Measurements from ENCODE around the gene PXT1.
"Not testable (repeated sequence)": the region's sequence is repeated elsewhere in the genome, so short reads cannot be mapped to it uniquely, and the experiment has no call there.

The PXT1 gene

DNA sequence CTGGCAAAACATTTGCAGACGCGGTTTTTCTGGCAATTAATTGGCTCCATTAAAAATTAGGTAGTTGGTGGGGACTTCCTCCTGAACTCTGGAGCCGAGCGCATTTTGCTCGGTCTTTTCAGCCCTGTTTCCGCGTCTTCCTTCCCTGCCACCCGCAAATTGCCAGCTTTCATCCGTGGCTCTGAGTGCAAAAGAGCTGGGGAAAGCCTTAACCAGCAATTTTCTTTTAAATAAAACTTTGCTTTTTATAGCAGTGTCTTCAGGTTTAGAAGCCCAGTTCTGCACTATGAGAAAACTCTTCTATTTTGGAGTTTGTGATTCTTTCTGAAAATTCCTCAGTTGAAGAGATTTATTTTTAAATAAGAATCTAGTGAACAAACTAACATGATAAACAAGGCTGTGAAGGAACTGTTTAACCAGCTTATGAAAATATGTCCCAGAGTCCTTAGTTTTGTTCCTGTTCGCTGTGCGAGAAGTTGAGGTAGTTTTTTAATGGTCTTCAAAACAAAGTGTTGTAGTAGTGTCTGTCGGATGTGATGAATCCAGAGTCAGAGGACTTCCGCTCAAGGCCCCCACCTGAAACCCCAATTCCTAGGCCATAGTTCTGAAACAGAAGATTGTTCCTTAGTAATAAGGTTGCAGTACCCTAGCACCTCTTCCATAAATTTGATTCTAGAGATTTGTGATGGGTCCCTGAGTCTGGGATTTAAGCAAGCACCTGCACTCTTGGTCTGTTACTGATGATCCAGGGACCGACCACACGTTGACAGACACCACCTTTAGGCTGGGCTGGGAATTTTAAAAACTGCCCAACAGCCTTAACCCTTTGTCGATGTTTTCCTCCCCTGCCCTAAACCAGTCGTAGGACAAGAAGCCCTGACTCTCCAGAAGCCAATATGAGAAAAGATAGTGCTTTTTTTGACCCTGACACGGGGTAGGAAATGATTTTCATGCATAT lies 1.1 kb upstream of the PXT1 start:
- no peak for DNase-seq

GRCh38 chr6:36442103-36442670 lies 467 bp downstream of the PXT1 start:
- no peak for DNase-seq

DNA sequence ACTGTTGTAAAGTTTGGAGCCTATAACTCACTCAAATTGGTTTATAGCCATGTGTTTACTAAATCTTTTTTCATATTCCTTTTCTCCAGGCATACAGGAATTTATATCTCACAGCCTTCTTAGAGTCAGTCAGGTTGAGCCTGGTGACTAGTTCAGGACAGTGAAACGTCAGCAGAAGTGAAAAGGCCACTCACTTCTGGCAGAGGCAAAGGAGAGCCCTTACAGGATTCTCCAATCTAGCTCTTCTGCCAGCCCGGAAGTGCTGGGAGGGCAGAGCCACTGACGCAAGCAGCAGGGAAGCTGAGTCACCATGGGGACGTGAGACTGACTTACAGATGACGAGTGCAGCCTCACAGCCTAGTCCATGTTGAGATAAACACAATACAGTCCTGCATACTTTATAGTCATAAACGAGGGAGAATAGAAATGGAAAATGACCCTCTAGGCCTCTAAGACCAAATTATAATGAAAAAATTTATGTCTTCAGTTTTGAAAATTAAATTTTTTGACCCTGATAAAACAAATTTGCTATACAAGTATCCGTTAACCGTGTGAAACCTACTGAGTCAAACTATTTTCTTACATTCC lies 1.3 kb downstream of the PXT1 start:
- DNase-seq = peak; percentile 90

DNA sequence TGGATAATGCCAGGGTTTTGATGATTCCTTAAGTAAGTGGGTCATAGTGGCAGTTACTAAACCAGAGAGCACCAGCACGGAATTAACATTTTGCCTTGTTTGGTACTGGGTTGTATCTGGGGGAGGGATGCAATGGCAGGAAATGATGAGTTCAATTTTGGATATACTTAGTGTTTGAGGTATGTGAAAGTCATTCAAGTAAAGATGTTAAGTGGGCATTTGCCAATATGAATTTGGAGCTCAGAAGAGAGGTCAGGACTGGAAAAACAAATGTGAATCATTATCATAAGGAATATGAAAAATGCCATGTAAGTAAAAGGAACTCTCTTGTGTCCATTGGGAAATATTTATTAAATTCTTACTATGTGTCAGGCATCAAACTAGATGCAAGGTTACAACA lies 6.2 kb downstream of the PXT1 start:
- DNase-seq = no peak

GRCh38 chr6:36432151-36432671 lies 10.4 kb downstream of the PXT1 start:
- no peak for DNase-seq

- no peak for DNase-seq
Observed at GRCh38 chr6:36431197-36431596, 11.5 kb downstream of the PXT1 start.

GRCh38 chr6:36430351-36430750 lies 12.3 kb downstream of the PXT1 start:
- no peak for DNase-seq

DNA sequence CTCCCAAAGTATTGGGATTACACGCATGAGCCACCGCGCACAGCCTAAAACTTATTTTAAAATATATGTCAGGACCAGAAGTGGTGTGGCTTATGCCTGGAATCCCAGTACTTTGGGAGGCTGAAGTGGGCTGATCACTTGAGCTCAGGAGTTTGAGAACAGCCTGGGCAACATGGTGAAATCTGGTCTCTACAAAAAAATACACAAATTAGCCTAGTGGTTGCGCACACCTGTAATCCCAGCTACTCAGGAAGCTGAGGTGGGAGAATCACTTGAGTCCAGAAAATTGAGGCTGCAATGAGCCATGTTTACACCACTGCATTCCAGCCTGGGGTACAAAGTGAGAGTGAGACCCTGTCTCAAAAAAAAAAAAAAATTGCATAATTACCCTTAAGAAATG lies 13.7 kb downstream of the PXT1 start:
- DNase-seq = no peak

DNA sequence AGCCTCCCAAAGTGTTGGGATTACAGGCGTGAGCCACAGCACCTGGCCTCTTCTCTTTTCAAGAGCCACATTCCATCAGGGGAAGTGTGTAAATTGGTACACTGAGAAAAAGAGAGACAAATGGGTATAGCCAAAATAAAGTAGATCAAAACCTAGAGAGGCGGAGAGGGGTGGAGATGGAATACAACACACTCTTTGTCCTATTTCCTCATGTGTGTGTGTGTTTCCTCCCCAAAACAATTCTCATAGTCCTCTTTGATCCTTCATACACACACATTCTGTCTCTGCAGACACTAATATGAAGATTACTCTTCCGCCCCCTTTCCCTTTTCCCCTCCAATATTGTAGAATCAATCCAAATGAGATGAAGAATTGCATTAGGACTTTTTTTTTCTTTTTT lies 16.0 kb downstream of the PXT1 start:
- DNase-seq = no peak

GRCh38 chr6:36423101-36423824 lies 19.4 kb downstream of the PXT1 start:
- DNase-seq = peak; percentile 97

DNA sequence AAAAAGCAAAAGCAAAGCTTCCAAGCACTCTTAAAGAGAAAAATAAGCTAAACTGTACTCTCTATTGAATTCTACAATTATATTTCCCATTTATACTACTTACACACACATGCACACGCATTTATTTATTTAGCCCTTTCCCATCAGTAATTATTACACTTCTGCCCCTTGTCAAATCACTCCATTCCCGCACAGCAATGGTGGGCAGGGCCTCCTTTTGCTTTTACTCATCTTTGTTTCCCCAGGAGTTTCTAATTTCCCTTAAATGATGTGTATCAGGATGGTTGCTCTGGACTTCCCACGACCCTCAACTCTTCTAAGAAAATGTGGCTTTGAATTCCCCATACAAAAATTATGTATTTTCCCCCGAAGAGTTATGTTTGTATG lies 19.9 kb downstream of the PXT1 start:
- no peak for DNase-seq

DNA sequence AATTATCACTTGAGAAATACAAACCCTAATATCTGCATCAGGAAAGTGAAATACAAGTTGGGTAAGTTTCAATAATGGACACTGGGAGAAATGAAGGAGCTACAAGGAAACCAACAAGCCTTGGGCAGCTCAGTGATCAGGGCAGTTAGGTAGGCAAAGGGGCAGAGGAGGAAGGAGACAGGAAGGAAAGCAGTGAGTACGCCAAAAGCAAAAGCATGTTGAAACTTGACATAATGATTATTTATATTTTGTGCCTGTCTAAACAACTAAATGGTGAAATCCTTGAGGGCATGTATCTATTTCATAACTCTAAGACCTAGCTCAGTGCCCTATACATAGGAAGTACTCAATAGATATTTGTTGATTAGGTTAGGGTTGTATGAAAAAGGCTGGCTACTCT lies 23.3 kb downstream of the PXT1 start:
- DNase-seq = no peak

DNA sequence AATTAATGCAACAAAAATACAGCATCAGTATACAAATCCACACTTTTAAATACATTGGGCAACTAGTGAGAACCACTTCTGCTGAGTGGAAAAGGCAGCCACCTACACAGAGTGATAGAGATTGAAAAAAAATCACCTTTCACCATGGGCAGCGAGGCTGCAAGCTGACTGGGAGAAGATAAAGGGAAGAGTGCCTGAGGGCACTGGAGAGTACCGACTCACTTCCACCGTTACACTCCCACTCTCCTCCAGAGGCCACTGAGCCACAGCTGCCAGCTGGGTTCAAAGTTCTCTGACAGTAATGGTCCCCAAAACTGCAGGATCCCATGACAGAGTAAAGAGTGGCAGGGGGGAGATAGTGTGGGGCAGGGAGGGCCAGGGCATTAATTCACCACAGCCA lies 24.1 kb downstream of the PXT1 start:
- DNase-seq = no peak

- DNase-seq = no peak
Observed at GRCh38 chr6:36414481-36414880, 28.2 kb downstream of the PXT1 start.

GRCh38 chr6:36413489-36414480 lies 28.9 kb downstream of the PXT1 start:
- DNase-seq = no peak

GRCh38 chr6:36409718-36410117 lies 32.9 kb downstream of the PXT1 start:
- not testable (repeated sequence) for DNase-seq

DNA sequence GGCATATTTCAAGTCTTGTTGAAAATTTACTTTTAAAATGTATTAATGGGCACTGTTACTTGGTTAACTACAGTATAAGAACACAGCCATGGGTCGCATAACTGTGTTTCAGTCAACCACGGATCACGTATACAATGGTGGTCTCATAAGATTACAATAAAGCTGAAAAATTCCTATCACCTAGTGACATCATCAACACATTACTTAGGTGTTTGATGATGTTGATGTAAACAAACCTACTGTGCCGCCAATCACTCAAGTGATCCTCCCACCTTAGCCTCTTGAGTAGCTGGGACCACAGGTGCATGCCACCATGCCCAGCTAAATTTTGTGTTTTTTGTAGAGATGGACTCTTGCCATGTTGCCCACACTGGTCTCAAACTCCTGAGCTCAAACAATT lies 38.5 kb downstream of the PXT1 start:
- DNase-seq = no peak

DNA sequence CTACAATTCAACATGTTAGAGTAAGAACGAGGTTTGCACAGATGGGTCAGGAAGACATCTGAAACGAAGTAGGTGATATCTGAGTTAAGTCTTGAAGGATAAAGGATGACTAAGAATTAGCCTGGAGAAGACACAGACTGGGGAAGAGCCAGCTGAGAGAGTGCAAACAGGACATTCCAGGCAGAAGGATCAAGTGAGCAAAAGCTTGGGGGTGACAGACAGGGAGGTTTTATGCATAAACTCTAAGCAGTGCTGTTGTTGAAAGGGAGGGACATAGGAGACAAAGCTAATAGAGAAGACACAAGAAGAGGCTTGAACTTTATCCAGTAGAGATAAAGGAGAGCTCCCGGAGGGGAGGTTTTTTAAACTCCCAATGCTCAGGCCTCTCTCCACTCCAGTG lies 40.2 kb downstream of the PXT1 start:
- DNase-seq = no peak

DNA sequence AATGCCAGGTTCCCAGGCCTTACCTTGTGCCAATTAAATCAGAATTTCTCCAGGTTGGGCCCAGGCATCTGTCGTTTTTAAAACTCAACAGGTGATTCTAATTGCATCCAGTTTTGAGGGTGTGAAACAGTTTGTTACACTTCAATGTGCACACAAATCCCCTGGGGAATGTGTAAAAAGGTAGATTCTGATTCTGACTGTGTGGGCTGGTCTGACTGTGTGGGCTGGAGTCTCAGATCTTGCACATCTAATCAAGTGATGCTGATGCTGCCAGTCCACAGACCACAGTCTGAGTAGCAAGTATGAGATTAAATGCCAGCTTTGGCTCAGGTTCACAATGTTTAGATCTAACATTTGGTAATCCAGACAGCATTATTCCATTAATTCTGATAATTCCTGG lies 42.7 kb downstream of the PXT1 start:
- no peak for DNase-seq

GRCh38 chr6:36392621-36393020 lies 50.0 kb downstream of the PXT1 start:
- no peak for DNase-seq

- no peak for DNase-seq
Observed at GRCh38 chr6:36389353-36389752, 53.3 kb downstream of the PXT1 start.

All from NCI-H2029 treated with DMSO at 0.1 percent for 48 hours (cell line).